ENCODE measurements around the gene KDM4B.
A peak's percentile ranks its signal among the peaks of the same experiment; 100 is the strongest.

The KDM4B gene

GRCh38 chr19:5093948-5094718, 125.2 kb downstream of the KDM4B start:
- no peak for DNase-seq

DNA sequence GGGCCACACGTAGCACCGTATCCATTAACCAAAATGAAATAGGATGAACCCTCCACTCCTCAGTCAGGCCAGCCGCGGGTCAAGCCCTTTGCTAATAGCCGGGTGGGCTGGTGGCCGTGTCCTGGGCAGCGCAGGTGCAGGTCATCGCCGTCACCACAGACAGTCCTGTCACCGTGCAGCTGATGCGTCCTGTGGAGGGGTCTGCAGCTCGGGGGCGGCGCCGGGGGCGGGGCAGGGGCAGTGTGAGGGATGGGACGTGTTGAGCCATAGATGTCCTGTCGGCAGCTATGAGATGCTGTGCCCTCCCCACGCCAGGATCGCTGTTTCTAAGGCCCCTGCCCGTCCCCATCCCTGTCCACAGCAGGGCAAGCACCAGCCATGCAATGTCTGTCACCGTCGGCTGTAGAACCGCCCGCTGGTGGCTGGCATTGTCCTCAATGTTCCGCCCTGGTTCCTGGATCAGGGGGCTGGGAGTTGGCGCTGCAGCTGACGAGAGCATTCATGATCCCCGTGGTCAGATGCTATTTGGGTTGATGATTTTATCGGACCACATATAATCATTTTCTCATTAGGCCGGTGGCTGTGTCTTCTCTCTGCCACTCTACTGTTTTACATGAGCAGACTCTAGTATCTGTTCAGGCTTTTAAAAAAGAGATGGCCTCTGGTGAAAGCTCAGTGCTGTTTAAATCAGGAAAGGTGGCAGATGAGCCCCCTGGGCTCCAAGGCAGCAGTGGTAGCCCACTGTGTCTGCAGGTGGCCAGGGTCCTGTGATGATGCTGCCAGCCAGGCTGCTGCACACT, 126.1 kb downstream of the KDM4B start:
- no peak for DNase-seq

DNA sequence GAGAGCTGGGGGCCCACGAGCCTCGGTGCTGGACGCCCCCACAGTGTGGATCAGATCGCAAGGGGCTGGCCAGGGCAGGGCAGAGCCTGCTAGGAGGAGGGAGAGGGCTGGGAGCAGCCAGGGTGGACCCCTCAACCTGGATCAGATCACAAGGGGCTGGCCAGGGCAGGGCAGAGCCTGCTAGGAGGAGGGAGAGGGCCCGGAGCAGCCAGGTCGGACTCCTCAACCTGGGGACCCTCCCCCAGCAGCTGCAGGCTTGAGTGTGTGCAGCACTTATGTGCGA, 126.6 kb downstream of the KDM4B start:
- DNase-seq, result no peak

DNA sequence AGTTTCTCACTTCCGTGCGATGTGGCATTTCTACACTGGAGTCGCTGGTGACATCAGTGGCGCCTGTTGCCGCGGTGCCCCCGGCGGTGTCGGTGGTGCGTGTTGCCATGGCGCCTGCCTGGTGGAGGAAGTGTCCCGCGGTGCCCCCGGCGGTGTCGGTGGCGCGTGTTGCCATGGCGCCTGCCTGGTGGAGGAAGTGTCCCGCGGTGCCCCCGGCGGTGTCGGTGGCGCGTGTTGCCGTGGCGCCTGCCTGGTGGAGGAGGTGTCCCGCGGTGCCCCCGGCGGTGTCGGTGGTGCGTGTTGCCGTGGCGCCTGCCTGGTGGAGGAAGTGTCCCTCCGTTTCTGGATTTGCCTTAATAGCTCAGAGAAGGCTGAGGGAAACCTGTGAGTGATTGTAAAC, 127.6 kb downstream of the KDM4B start:
- no peak for DNase-seq

GRCh38 chr19:5097331-5097930, 128.5 kb downstream of the KDM4B start:
- no peak for DNase-seq

- no peak for DNase-seq
These were observed 129.2 kb downstream of the KDM4B start for GRCh38 chr19:5097959-5098623.

GRCh38 chr19:5098646-5099045, 129.7 kb downstream of the KDM4B start:
- DNase-seq, result no peak

- no peak for DNase-seq
These were observed 130.8 kb downstream of the KDM4B start for GRCh38 chr19:5099701-5100221.

GRCh38 chr19:5101871-5102270, 133.0 kb downstream of the KDM4B start:
- no peak for DNase-seq

GRCh38 chr19:5102520-5102919, 133.6 kb downstream of the KDM4B start:
- peak; percentile 85 for DNase-seq

DNA sequence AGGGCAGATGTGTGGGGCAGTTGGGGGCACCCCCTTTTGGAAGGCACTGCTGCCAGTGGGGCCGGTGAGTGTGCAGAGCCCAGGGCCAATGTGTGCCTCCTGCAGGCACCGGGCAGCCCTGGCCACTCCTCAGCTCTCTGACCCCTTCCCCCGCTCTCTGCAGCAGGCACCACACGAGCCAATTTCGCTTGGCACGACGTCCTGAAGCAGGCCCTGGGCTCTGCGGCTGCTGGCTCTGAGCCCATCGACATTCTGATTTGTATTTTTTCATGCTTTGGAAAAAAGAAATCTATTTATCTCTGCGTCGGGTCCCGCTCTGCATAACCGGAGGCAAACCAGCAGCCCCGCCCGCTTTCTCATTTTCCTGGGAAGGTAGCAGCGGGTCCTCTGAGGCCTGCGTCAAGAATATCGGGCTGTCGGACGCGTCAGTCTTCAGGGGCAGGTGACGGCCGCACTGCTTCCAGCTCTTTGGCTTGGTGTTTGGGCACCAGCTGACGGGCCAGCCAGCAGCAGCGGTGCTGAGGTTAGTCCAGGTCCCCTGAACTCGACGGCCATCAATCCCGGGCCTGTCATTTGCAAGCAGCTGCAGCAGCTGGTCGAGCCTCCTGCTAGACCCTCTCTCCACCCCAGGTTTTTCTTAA, 134.3 kb downstream of the KDM4B start:
- peak; percentile 86 for DNase-seq

DNA sequence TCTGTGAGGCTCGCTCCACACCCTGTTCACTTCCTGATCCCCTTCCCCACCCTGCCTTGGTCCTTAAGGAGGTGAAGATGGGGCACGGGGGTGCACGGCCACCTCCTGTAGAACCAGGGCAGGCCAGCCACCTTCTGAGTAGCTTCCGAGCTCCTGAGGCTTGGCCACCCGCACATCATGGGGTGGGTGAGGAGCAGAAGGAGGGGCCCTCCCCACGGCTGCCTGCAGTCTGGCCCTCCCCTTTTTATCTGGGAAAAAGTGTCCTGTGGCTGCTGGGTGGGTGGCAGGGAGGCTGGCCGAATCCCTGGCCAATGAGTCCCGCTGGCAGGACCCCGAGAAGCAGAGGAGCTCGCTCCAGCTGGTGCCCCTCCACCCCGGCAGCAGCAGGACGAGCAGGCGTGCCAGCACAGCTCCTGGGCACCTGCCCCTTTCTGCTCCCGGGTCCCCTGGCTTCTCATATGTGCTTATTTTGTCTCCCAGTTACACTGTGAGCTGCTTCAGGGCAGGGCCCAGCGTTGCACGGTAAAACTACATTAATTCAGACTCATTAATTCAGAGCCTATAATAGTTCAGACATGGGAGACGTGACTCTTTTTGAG, 135.0 kb downstream of the KDM4B start:
- DNase-seq, result peak; percentile 38

DNA sequence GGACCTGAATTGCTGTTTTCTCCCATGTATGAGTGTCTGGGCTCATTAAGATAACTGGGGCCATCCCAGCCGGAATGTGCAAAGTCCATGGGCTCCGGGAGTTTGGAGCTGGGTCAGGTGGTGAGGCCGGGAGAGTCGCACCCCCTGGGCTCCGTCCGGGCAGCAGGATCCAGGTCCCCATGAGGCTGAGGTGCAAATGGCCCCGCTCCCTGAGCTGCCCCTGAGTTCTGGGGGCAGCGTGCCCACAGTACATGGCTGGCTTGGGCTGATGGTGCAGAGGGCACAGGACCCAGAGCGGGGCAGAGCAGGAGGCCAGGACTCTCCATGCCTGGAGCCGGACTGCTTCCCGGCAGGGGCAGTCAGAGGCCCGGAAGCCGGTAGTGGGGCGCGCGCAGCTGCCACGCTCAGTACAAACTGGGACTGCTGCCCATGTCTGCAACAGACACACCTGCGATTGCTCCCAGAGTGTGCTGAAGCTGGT, 136.0 kb downstream of the KDM4B start:
- DNase-seq, result no peak

DNA sequence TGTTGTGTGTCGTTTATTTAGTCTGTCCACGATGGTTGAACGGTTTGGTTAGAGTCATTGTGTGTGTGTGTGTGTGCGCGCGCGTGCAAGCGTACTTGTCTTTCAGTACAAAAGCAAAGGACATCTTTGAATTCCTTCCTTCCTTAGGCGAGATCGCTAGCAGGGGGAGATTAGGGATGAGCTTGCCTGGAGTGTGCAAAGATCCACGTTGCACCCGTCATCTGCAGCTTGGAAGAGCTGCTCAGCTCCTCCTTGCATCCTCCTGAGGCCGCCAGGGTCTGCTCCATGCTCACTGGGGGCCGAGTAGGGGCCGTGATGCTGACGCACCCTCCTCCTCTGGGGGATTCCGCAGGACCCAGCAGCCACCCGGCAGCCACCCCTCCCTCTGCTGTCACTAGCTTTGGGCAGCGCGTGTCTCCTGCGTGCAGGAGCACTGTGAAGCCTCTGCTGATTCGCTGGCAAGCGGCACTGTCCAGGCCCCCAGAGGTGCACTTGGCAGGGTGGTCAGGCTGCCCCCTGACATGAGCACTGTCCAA, 137.3 kb downstream of the KDM4B start:
- no peak for DNase-seq

DNA sequence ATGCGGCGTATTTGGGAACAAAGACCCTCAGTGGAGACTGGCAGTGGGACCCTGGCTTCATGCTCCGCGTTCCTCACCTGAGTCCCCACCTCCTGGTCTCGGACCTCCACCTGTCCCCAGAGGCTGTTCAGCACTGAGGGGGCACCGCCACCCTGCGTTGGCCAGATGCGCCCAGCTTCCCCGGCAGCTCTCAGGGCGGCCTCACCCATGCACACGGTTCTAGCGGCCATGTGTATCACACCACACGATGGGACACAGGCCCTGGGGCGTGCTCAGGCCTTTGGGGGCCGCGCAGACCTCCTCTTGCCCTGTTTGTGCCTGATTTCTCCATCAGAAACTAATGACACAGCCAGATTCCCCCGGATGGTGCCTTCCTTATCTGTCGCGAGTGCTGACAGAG, 138.1 kb downstream of the KDM4B start:
- DNase-seq, result no peak

GRCh38 chr19:5107432-5108122, 138.7 kb downstream of the KDM4B start:
- DNase-seq, result no peak

- DNase-seq, result no peak
These were observed 139.2 kb downstream of the KDM4B start for GRCh38 chr19:5108123-5108596.

GRCh38 chr19:5108866-5109265, 140.0 kb downstream of the KDM4B start:
- no peak for DNase-seq

DNA sequence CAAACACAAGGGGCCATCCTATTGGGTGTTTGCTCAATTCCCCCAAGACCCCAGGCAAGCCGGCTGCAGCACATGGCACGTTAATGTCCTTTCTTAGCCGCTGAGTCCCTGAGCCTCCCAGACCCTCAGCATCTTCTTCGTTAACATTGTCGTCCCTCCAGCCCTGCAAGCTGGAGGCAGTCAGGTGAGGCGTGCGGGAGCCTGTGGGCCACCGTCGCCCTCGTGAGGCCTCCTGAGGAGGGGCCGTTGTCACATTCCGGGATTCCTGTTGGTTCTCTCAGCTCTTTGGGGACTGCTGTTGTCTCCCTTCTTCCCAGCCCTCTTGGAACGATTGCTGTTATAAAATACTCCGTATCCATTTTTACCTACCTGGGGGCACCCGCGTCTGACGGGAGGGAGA, 140.6 kb downstream of the KDM4B start:
- no peak for DNase-seq

- no peak for DNase-seq
These were observed 141.6 kb downstream of the KDM4B start for GRCh38 chr19:5110546-5110945.

GRCh38 chr19:5111051-5111450, 142.1 kb downstream of the KDM4B start:
- DNase-seq, result no peak
